B cell (primary cell): ENCODE results near the gene P3H4. TPM values are rescaled to one million over a fixed set of nuclear protein-coding genes. Genes with fewer than 3 reads are reported as not detected.

Experiments
- ATAC-seq: fragments of 200-7000 bp; cut with Tn5 transposase; one replicate; pipeline ENCODE4 v1.10.0; 2021; ENCODE audit warnings: low read depth, mild to moderate bottlenecking, moderate number of reproducible peaks, moderate library complexity
- CTCF ChIA-PET: fragments of 350-600 bp; sonication (Branson Sonifier 250); formaldehyde crosslinking; loops from one replicate; lab custom pipeline; 2021; ENCODE audit warnings: antibody characterized with exemption, inconsistent platforms; lab: Charles Lee
- POLR2A ChIA-PET: fragments of 350-600 bp; sonication (Branson Sonifier 250); formaldehyde crosslinking; loops from one replicate; lab custom pipeline; 2021; ENCODE audit warnings: antibody characterized with exemption; lab: Charles Lee
- DNase-seq: peaks from one replicate; pipeline ENCODE4 v3.0.0; 2013
- H2AFZ ChIP-seq: 2 replicates; pipeline ENCODE4 v1.6.1; 2012; ENCODE audit warnings: mild to moderate bottlenecking, low read depth, low read length; ENCODE audit not compliant: insufficient read depth, poor library complexity, severe bottlenecking
- H3K27ac ChIP-seq, 2 donors: 1 replicate in 1 of 2; 2 replicates in 1 of 2; pipeline ENCODE4 v1.5.1; 2012 to 2013; ENCODE audit warnings: low read length in 2 of 2, mild to moderate bottlenecking in 2 of 2, moderate library complexity in 1 of 2
- H3K27me3 ChIP-seq, 4 experiments: fragments of 200-600 bp in 1 of 4; sonication (generic) in 1 of 4; replicated peaks in 1 of 4; 1 replicate in 2 of 4; 2 replicates in 2 of 4; pipeline versions ENCODE4 v1.6.1 to v1.7.0; 2013 to 2016; ENCODE audit warnings: low read length in 3 of 4, mild to moderate bottlenecking in 2 of 4, mixed read lengths in 1 of 4, moderate library complexity in 1 of 4; ENCODE audit not compliant: insufficient read depth in 4 of 4, control insufficient read depth in 3 of 4; ENCODE audit errors: control extremely low read depth in 1 of 4
- H3K36me3 ChIP-seq, 2 experiments: replicated peaks in 1 of 2; 1 replicate in 1 of 2; 2 replicates in 1 of 2; pipeline versions ENCODE4 v1.6.1 to v1.7.1; 2013; ENCODE audit warnings: low read length in 1 of 2; ENCODE audit not compliant: insufficient read depth in 2 of 2, control insufficient read depth in 1 of 2; ENCODE audit errors: control extremely low read depth in 1 of 2, extremely low read depth in 1 of 2
- H3K4me1 ChIP-seq, 2 donors: fragments of 200-600 bp in 1 of 2; sonication (generic) in 1 of 2; 1 replicate in 1 of 2; 2 replicates in 1 of 2; pipeline versions ENCODE4 v1.5.1 to v1.6.1; 2013 to 2017; ENCODE audit warnings: low read length in 2 of 2; ENCODE audit not compliant: control insufficient read depth in 2 of 2, insufficient read depth in 2 of 2
- H3K4me2 ChIP-seq: replicated peaks from 2 replicates; pipeline ENCODE3; 2012; ENCODE audit warnings: mild to moderate bottlenecking, low read depth, low read length; ENCODE audit not compliant: poor library complexity, severe bottlenecking
- H3K4me3 ChIP-seq, 5 experiments: fragments of 200-600 bp in 1 of 5; sonication (generic) in 1 of 5; 1 replicate in 3 of 5; 2 replicates in 2 of 5; pipeline versions ENCODE4 v1.5.1 to v1.7.0; 2011 to 2016; ENCODE audit warnings: low read length in 4 of 5, mild to moderate bottlenecking in 4 of 5, low read depth in 2 of 5, control low read depth in 1 of 5, moderate library complexity in 1 of 5; ENCODE audit not compliant: insufficient read depth in 1 of 5; ENCODE audit errors: control extremely low read depth in 1 of 5, extremely low read depth in 1 of 5
- H3K79me2 ChIP-seq: fragments of 200-600 bp; sonication (generic); one replicate; pipeline ENCODE4 v1.6.0; 2016; ENCODE audit warnings: low read length; ENCODE audit not compliant: control insufficient read depth, insufficient read depth
- H3K9ac ChIP-seq: fragments of 200-600 bp; sonication (generic); 2 replicates; pipeline ENCODE4 v1.6.1; 2017; ENCODE audit warnings: mild to moderate bottlenecking, low read length, moderate library complexity
- H3K9me3 ChIP-seq, 3 donors: one replicate each; pipeline versions ENCODE4 v1.6.1 to v1.7.1; 2013; ENCODE audit warnings: low read length in 2 of 3; ENCODE audit not compliant: control insufficient read depth in 2 of 3, insufficient read depth in 1 of 3; ENCODE audit errors: control extremely low read depth in 1 of 3
- H4K20me1 ChIP-seq: 2 replicates; pipeline ENCODE4 v1.6.0; 2012; ENCODE audit warnings: mild to moderate bottlenecking, low read length; ENCODE audit not compliant: insufficient read depth, control insufficient read depth, poor library complexity, severe bottlenecking
- H3K27ac Mint-ChIP-seq: one replicate; pipeline ENCODE4 v1.8.0; 2021; ENCODE audit warnings: mixed read lengths
- H3K27me3 Mint-ChIP-seq: one replicate; pipeline ENCODE4 v1.8.0; 2021; ENCODE audit warnings: mixed read lengths
- H3K4me1 Mint-ChIP-seq: one replicate; pipeline ENCODE4 v1.8.0; 2021; ENCODE audit warnings: mixed read lengths
- H3K4me3 Mint-ChIP-seq: one replicate; pipeline ENCODE4 v1.8.0; 2021; ENCODE audit warnings: mixed read lengths
- H3K9me3 Mint-ChIP-seq: one replicate; pipeline ENCODE4 v1.8.0; 2022; ENCODE audit warnings: mixed read lengths; ENCODE audit not compliant: insufficient read depth
- EZH2 ChIP-seq: IDR thresholded peaks from 2 replicates; pipeline ENCODE4 v1.6.1; 2012; ENCODE audit warnings: borderline replicate concordance, low read depth, mild to moderate bottlenecking, moderate library complexity, low read length; ENCODE audit not compliant: insufficient read depth, poor library complexity, severe bottlenecking
- WGBS: methylation state at CpG from one replicate; pipeline ENCODE4 v1.1.5; 2013; ENCODE audit warnings: missing lambda C conversion rate; ENCODE audit not compliant: insufficient coverage; 5-methylcytosine and 5-hydroxymethylcytosine counted together
- intact Hi-C: fragments of 100-400 bp; cut with micrococcal nuclease; formaldehyde crosslinking; loops from one replicate; pipeline ENCODE4 v1.10.0; 2022
- polyA plus RNA-seq: library from polyadenylated mRNA; depleted of rRNA; stranded (reverse); fragments of >200 nt; gene quantifications from 2 replicates; pipeline ENCODE4 v1.2.3, GENCODE V29; 2012
- total RNA-seq, 2 donors: library from RNA; stranded (reverse); fragments of 120-200 nt in 1 of 2; gene quantifications; 1 replicate in 1 of 2; 2 replicates in 1 of 2; pipeline versions ENCODE4 v1.2.3 to v1.2.4, GENCODE V29; 2013 to 2022
- TF ChIP-seq, protein P1 (sequence below): fragments of 200-600 bp; IDR thresholded peaks from one replicate; pipeline ENCODE4 v1.8.0; 2022; ENCODE audit warnings: antibody characterized with exemption, mild to moderate bottlenecking

Gene P3H4
- total and polyA plus RNA-seq, 2 donors (not counting 1 experiment from before 2014, with no cell fraction given): 1.3 to 2.8 TPM

DNA sequence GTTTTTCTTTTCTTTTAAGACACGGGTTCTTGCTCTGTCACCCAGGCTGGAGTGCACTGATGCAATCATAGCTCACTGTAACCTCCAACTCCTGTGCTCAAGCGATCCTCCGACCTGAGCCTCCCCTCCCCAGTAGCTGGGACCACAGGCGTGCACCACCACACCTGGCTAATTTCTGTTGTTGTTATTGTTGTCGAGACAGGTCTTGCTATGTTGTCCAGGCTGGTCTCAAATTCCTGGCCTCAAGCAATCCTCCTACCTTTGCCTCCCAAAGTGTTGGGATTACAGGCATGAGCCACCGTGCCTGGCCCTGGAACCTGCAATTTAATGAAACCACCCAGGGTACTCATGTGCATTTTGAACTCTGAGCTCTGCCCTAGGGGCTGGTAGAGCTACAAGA is 49.4 kb downstream of the P3H4 start:
- Histone ChIP-seq H3K27ac (no peak overlapping the region), H3K79me2 (no peaks in the 10 kb centered on the region), H3K9ac (no peak overlapping the region), H3K4me1 (peaks cover 4 to 16% of the 10 kb centered on the region in 2 donors), H3K27me3 (no peaks in the 10 kb centered on the region), H3K4me2 (no peak overlapping the region), H3K36me3 (peaks cover 0 to 71% of the 10 kb centered on the region in 2 experiments), H4K20me1 (no peaks in the 10 kb centered on the region), H3K9me3 (no peaks in the 10 kb centered on the region), H2AFZ (no peak overlapping the region), H3K4me3 (no peak overlapping the region)
- 94% methylated on average over 2 of the region's 6 CpGs for WGBS
- no peak overlapping the region for H3K27ac Mint-ChIP-seq
- ChIA-PET POLR2A (no interaction called here), CTCF (interaction anchor here (1.0 kb wide), 1 partner anchor 23 kb away, joined by 3 read pairs; no protein-coding TSS in a partner anchor)
- H3K27me3 Mint-ChIP-seq: no peaks in the 10 kb centered on the region
- TF ChIP-seq, protein P1, sequence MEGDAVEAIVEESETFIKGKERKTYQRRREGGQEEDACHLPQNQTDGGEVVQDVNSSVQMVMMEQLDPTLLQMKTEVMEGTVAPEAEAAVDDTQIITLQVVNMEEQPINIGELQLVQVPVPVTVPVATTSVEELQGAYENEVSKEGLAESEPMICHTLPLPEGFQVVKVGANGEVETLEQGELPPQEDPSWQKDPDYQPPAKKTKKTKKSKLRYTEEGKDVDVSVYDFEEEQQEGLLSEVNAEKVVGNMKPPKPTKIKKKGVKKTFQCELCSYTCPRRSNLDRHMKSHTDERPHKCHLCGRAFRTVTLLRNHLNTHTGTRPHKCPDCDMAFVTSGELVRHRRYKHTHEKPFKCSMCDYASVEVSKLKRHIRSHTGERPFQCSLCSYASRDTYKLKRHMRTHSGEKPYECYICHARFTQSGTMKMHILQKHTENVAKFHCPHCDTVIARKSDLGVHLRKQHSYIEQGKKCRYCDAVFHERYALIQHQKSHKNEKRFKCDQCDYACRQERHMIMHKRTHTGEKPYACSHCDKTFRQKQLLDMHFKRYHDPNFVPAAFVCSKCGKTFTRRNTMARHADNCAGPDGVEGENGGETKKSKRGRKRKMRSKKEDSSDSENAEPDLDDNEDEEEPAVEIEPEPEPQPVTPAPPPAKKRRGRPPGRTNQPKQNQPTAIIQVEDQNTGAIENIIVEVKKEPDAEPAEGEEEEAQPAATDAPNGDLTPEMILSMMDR: no peak
- peaks cover 18% of the 10 kb centered on the region for H3K4me1 Mint-ChIP-seq
- intact Hi-C loops: no loop called here
- ATAC-seq (no peak), DNase-seq (no peak)
- no peak overlapping the region for H3K4me3 Mint-ChIP-seq
- H3K9me3 Mint-ChIP-seq: no peaks in the 10 kb centered on the region

DNA sequence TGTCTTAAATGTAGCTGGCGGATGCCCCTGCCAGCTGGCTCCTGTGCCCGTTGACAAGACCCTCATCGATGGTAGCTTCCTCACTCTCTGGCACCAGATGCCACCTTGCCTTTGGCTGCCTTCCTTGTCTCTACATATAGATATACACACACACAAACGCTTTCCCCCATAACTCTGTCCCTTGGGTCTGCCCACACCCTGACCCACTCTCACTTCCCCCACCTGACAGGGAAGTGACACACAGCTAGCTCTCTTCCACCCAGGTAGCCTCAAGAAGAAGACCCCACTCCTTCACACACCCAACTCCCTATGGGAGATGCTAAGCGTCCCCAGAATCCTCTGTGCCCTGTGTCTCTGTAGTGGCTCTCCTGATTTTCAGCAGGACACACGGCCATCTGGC is 50.9 kb downstream of the P3H4 start:
- peaks cover 0 to 71% of the 10 kb centered on the region in 2 experiments for H3K36me3 ChIP-seq
- no peaks in the 10 kb centered on the region for H4K20me1 ChIP-seq
- H3K4me2 ChIP-seq: no peak overlapping the region
- TF ChIP-seq, protein P1: no peak
- no peak for TF ChIP-seq EZH2
- H3K79me2 ChIP-seq: no peaks in the 10 kb centered on the region
- ATAC-seq (peak; percentile 88), DNase-seq (peak; percentile 64)
- H3K9ac ChIP-seq: no peak overlapping the region
- H3K4me1 ChIP-seq: peaks cover 4 to 16% of the 10 kb centered on the region in 2 donors
- no peaks in the 10 kb centered on the region for H3K27me3 ChIP-seq
- intact Hi-C loops: no loop called here
- peak overlapping the region in 1 of 2 donors; percentile 47 for H3K27ac ChIP-seq
- Mint-ChIP-seq H3K27me3 (no peaks in the 10 kb centered on the region), H3K4me1 (peaks cover 18% of the 10 kb centered on the region), H3K9me3 (no peaks in the 10 kb centered on the region), H3K27ac (peak overlapping the region; percentile 82), H3K4me3 (peak overlapping the region; percentile 18)
- H2AFZ ChIP-seq: no peak overlapping the region
- 26% methylated on average over 6 of the region's 6 CpGs for WGBS
- CTCF ChIA-PET: interaction anchor here (1.4 to 2.4 kb wide), 2 partner anchors 25 to 41 kb away, joined by 3 to 10 read pairs; partner anchors contain the start of gene JUP
- no peak overlapping the region for H3K4me3 ChIP-seq
- H3K9me3 ChIP-seq: no peaks in the 10 kb centered on the region
- POLR2A ChIA-PET: no interaction called here
